Lower leg skin (tissue), 4 donors: ENCODE results near the gene PRDM16. TPM values are rescaled to one million over a fixed set of nuclear protein-coding genes. Genes with fewer than 3 reads are reported as not detected.

Experiments used
- DNase-seq, 2 donors: peaks; one replicate each; pipeline ENCODE4 v3.0.0-alpha.2; 2019; ENCODE audit warnings: low spot score in 2 of 2
- H3K4me3 ChIP-seq: fragments of 200-600 bp; sonication (generic); 2 replicates; pipeline ENCODE4 v1.5.1; 2017; ENCODE audit warnings: mild to moderate bottlenecking, low read depth; ENCODE audit not compliant: poor library complexity, severe bottlenecking
- POLR2A ChIP-seq, 2 donors: fragments of 450-650 bp; IDR thresholded peaks; one replicate each; pipeline ENCODE4 v1.6.1; 2016 to 2017; ENCODE audit warnings: antibody characterized with exemption in 2 of 2, mild to moderate bottlenecking in 1 of 2, moderate library complexity in 1 of 2
- WGBS, 2 donors: methylation state at CpG; one replicate each; pipeline ENCODE4 v1.1.5; 2018; 5-methylcytosine and 5-hydroxymethylcytosine counted together
- intact Hi-C: fragments of 100-400 bp; cut with DNase I; formaldehyde crosslinking; loops from one replicate; pipeline ENCODE4 v1.15.0; 2023; ENCODE audit warnings: low total_unique reads
- total RNA-seq, 4 donors: library from RNA; depleted of rRNA; stranded (reverse); fragments of >200 nt; gene quantifications; one replicate each; pipeline ENCODE4 v1.1.0, GENCODE V29; 2016
- TF ChIP-seq, protein P1 (sequence below), 3 donors: fragments of 450-650 bp; IDR thresholded peaks; one replicate each; pipeline ENCODE4 v1.5.1; 2016; ENCODE audit warnings: antibody characterized with exemption in 3 of 3, mild to moderate bottlenecking in 3 of 3, moderate library complexity in 2 of 3

The PRDM16 gene
- total RNA-seq, 4 donors from 2014 or later: 0.08 to 0.91 (median 0.56) TPM; not detected in 1

- no peak overlapping the region for H3K4me3 ChIP-seq
- intact Hi-C loops: no loop called here
- 76 to 78% methylated on average over 35 to 41 of the region's 41 CpGs for whole genome bisulfite sequencing, 2 donors
- TF ChIP-seq, protein P1, sequence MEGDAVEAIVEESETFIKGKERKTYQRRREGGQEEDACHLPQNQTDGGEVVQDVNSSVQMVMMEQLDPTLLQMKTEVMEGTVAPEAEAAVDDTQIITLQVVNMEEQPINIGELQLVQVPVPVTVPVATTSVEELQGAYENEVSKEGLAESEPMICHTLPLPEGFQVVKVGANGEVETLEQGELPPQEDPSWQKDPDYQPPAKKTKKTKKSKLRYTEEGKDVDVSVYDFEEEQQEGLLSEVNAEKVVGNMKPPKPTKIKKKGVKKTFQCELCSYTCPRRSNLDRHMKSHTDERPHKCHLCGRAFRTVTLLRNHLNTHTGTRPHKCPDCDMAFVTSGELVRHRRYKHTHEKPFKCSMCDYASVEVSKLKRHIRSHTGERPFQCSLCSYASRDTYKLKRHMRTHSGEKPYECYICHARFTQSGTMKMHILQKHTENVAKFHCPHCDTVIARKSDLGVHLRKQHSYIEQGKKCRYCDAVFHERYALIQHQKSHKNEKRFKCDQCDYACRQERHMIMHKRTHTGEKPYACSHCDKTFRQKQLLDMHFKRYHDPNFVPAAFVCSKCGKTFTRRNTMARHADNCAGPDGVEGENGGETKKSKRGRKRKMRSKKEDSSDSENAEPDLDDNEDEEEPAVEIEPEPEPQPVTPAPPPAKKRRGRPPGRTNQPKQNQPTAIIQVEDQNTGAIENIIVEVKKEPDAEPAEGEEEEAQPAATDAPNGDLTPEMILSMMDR (IDR thresholded peaks at IDR 0.05): no peak
- no peak for TF ChIP-seq POLR2A (IDR thresholded peaks at IDR 0.05)
- DNase-seq: no peak
Observed at GRCh38 chr1:3080053-3080955, 11.3 kb downstream of the PRDM16 start.

DNA sequence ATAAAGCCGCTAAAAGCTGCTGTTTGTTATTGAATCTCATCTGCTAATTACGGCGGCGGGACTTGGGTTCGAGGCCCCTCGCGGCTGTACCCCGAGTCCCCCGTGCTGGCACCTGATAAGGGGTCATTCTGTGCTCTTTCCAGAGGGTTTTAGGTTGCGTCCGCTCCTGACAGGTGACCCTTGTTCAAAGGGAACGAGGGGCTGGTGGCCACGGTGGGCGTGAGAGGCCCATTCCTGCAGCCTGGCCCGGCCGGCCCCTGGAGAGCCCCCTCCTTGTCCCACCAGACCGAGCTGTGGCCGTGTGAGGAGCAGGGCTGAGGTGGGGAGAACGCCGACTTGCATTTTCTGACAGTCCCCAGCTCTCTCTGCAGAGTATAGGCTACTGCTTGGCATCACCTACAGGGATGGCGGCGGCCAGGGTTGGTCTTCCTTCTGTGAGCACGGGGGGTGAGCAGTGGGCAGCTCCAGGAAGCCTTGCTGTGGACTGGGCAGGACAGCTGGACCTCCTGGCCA is 12.2 kb downstream of the PRDM16 start:
- intact Hi-C loops: no loop called here
- H3K4me3 ChIP-seq: no peak overlapping the region
- WGBS, 2 donors: 89 to 91% methylated on average over 16 to 20 of the region's 23 CpGs
- DNase-seq: no peak
- no peak for TF ChIP-seq POLR2A (IDR thresholded peaks at IDR 0.05)
- TF ChIP-seq, protein P1 (IDR thresholded peaks at IDR 0.05): no peak

DNA sequence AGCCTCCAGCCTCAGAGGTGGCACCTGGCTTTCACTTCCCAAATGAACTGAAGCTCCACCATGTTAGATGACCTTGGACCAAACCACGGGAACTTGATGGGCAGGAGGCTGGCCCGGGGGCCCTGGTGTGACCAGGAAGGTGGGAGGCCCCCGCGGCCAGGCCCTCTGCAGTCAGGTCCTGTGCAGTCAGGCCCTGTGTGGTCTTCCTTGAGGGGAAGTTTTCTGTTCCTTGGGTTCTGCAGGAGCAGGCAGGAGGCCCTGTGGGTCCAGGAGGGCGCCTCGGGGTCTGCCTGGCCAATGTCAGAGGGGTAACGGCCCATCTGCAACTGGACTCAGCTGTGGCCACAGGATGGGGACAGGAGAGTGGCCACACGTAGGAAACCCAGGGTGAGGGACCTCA is 13.0 kb downstream of the PRDM16 start:
- no peak for DNase-seq
- no peak overlapping the region for H3K4me3 ChIP-seq

DNA sequence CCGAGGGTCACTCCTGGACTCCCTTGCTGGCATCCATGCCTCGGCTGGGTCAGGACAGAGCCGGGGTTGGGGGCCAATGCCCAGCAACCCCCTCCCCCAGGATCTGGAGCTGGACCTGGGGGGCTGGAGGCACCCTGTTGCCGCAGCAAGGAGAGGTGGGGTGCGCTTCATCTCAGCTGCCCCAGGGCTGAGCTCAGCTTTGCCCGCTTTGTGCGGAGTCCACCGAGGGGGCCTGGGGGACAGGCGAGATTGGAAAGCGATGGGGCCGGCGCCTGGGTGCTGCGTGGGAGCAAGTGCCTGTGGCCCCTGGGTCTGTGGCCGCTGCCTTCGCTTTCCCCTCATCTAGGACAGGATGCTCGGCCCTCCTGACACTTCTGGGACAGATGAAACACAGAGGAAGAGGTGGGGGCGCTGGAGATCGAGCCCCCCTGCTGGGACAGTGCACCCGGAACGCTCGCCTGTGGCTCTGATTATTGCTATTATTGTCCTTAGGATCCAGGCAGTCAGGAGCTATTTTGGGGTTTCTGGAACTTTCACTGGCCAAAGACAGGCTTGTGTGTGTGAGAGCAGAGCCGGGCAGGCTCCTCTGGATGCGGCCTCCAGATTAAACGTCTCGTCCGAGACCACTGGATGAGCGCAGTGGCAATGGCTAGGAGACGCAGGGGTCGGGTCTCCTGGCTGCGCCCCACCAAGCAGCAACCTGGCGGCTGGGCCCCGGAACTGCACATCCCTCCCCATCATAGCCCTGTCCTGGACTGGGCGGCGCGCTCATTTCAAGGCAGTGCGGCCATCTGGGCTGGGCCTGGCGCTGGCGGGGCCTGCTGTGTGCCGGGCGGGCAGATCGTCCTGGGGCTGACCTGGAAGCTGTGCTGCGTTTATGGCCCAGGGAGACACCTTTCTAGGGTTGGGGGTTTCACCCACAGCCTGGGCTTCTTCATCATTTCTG is 13.8 kb downstream of the PRDM16 start:
- no peak overlapping the region for H3K4me3 ChIP-seq
- no peak for TF ChIP-seq POLR2A (IDR thresholded peaks at IDR 0.05)
- TF ChIP-seq, protein P1 (IDR thresholded peaks at IDR 0.05): no peak
- no peak for DNase-seq
- WGBS, 2 donors: 82 to 83% methylated on average over 33 to 40 of the region's 42 CpGs
- intact Hi-C loops: no loop called here

More for the DNA sequence above, 13.0 kb downstream of the PRDM16 start:
- WGBS, 2 donors: 86 to 89% methylated on average over 7 to 8 of the region's 8 CpGs
- TF ChIP-seq POLR2A (IDR thresholded peaks at IDR 0.05): no peak
- TF ChIP-seq, protein P1 (IDR thresholded peaks at IDR 0.05): no peak
- intact Hi-C loops: no loop called here

- no peak for TF ChIP-seq POLR2A (IDR thresholded peaks at IDR 0.05)
- TF ChIP-seq, protein P1 (IDR thresholded peaks at IDR 0.05): no peak
- no peak overlapping the region for H3K4me3 ChIP-seq
- intact Hi-C loops: no loop called here
- WGBS, 2 donors: 67 to 76% methylated on average over 13 to 16 of the region's 16 CpGs
- DNase-seq: no peak
Observed at GRCh38 chr1:3084154-3084553, 15.2 kb downstream of the PRDM16 start.
